NCI-H82 treated with DMSO at 0.1 percent for 48 hours (cell line): ENCODE data around the gene PGS1.
A peak's percentile ranks its signal among the peaks of the same experiment; 100 is the strongest.

ENCODE experiments used
- DNase-seq: peaks from one replicate; lab custom pipeline; 2025; ENCODE audit not compliant: unreplicated experiment; lab: John Stamatoyannopoulos, UW

Gene PGS1

DNA sequence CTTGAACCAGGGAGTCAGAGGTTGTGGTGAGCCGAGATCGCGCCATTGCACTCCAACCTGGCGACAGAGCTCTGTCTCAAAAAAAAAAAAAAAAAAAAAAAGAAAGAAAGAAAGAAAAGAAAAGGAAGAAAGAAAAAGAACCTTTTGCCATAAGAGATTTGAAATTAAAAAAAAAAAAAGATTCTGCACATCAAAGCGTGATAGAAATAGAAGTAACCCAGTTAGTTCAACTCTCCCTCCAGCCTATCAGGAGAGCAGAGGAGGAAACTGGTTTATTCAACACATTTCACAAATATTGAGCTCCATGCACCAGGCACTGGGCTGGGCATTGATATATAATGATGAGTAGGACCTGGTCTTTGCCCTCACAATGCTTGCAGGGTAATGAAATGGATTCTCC is 16.2 kb upstream of the PGS1 start:
- DNase-seq, result no peak

DNA sequence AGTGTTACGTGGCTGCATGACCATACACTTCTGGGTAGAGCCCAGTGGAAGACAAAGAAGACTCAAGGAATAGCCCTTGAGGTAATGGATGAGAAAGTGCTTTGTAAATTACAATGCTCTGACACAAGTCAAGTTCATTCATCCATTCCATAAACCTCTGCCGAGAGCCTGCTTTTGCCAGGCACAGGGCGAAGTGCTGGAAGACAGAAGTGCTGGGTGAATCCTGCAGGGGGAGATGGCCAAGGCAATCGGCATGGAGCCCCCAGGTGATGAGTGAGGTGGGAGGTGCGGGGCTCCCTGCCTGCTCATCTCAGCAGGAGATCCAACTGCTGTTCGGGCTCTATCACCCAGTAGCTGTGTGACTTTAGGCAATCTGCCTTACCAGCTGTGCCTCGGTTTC is 15.8 kb upstream of the PGS1 start:
- DNase-seq, result no peak

DNA sequence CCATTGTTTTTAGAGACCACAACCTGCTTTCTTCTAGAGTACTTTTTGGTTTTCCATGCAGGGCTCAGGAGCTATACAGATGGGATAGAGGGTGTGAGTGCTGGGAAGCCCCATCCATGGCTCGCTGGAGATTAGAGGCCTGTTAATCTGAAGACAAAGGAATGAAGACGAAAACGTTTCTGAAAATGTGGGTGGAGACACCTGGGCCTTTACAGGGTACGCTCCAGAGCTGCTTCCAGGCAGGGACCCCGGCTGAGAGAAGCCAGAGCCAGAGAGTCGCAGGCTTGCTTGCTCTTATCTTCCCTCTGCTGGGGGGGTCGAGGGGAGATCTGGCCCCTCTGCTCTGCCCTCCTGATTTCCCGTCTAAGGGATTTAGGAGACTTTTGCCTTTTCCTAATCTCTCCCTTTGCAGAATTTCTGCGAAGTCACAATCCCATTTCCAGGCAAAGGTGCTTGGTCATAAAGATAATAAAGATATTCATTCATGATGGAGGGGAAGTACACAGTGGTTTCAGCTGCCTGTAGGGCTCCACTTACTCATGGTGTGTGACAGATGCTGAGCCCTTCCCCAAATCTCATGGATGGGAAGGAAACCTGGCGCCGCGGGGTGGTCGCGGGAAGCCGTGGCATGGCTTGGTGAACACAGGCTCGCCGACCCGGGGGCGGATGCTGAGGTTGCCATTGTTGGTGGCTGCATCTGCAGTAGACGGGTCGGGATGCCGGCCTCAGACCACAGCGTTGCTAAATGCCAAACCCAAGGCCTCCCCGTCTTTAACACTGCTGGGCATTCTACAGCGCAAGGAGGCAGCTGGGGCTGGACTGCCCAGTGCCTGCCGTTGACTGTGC is 13.8 kb upstream of the PGS1 start:
- peak; percentile 56 for DNase-seq

DNA sequence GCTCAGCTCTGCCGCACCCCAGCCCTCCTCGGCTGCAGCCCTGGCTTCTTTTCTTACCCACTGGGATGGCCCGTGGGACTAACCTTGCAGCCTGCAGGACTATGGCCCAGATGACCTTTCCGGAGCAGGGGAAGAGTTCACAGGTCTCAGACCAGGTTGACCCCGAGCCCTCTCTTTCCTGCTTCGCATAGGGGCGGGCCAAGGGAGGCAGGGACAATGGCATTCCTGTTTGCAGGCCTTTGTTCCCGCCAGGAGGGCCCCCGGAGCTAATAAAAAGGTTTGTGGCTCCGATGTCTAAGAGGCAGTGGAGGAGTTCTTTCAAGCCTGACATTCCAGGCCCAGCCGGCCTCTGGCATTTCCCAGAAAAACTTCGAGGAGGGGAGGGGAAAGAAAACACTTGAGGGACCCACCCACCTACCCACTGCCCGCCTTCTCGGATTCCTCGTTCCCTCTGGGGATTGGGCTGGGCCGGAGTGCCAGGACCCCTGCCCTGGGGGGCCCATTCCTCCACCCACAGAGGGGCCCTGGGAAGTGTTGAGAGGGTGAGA is 12.8 kb upstream of the PGS1 start:
- no peak for DNase-seq

DNA sequence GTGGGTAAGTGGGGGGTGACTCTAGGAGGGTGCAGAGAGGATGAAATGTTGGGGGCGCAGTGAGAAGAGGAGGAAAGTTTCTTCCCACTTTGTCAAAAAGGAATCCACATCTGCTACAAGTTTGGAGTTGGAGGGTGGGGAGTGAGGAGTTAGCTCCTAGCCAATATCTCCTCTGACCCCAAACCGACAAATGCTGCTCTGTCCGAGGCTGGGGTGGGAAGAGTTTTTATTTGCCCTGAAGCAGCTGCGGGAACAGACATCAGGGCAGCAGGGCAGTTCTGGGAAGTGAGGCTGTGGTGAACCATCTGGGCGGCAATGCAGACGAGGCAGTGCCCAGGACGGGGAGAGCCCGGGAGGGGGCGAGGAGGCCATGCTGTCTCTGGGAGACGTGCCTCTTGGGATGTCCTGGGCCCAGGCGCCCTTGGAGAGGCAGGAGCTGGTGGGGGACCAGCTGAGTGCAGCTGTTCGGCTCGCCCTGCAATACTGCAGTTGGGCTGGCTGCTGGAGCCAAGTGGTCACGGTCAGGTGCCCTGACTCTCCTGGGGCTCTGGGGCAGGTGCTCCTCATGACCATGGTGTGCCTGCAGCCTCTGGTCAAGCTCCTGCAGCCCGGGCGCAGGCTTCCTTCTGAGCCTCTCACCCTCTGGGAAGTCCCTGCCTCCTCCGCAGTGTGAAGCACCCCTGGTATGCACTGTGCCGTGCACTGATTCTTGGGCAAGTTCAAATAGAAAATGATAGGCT is 12.2 kb upstream of the PGS1 start:
- no peak for DNase-seq

DNA sequence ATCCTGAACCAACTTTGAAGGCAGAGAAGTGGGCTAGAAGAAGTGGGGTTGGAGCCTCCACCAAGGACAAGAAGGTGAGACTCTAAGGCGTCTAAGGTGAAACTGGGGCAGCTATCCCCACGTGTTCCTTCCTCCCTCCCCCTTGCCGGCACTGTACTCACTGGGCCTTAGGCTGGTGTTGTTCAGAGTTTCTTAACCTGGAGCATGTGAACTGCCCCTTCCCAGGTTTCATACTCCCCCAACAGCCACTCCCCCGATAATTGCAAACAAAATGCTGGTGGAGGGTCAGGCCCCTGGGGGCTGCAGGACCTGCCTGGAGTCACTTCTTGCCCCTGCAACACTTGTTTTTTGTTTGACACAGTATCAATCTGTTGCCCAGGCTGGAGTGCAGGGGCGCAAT is 11.3 kb upstream of the PGS1 start:
- DNase-seq, result no peak

DNA sequence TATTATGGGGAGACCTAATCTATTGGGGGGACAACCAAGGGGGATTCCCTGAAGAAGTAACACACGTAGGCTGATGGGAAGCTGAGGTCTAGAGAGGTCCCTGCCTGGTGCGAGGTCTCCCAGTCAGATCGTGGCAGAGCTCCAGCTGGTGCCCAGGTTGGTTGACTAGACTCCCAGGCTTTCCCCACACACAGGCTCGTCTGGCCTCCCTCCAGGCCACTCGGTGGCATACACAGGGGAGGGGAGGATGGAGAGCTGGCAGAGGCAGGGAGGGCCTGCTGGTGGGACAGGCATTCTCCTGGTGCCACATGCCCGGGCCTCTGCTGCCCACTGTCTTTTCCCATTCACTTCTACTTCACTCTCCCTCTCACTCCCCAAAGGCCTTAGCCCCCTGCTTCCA is 10.1 kb upstream of the PGS1 start:
- DNase-seq, result no peak

DNA sequence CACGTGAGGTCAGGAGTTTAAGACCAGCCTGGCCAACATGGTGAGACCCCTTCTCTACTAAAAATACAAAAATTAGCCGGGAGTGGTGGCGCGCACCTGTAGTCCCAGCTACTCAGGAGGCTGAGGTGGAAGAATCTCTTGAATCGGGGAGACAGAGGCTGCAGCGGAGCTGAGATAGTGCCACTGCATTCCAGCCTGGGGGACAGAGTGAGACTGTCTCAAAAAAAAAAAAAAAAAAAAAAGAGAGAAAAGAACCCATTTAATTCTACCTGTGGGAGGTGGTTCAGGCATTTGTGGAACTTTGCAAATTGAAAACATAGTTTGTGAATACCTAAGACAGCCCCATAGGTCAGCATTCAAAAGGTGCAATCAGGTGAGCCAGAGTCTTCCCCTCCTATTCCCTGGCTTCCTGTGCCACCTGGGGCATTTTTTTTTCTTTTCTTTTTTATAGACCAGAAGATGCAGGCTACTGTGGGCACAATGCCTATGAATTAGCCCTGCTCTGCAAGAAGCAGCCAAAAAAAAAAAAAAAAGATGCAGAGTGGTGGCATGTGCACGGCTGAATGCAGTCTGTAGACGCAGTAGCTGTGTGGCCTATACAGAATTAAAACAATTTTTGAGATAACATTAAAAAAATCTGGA is 9.5 kb upstream of the PGS1 start:
- no peak for DNase-seq

DNA sequence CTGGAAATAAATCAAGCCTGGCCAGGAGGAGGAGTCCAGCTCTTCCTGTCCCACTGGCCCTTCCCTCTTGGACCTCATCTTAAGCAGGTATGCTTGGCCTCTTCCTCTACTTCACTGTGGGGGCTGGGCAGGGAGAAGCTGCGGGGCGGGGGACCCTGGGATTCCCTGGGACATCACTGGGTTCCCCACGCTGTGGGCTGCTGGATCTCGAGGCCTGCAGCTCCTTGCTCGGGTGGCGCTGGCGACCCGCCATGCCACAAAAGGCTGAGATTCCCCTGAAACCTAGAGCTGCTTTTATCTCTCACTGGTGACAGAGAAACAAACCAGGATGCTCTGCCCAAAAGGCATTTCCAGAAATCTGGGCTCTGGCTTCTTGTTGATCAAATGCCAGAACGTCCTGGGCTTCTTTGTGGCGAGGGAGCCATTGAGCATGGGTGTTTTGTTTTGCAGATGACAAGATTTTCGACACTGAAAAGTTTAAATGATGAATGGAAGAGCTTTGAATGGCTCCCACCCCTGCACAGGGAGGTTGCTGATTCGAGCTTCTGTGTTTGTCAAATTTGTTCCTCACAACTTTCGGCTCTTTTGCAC is 8.6 kb upstream of the PGS1 start:
- no peak for DNase-seq

DNA sequence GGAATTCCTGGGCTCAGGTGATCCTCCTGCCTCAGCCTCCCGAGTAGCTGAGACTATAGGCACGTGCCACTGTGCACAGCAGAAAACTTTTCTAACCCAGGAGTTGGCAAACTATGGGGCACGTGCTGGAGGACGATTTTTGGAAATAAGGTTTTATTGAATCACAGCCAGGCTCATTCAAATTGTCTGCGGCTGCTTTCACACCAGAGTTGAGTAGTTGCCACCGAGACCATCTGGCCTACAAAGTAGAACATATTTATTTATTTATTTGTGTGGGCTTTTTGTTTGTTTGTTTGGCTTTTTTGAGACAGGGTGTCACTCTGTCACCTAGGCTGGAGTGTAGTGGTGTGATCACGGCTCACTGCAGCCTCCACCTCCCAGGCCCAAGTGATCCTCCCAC is 7.4 kb upstream of the PGS1 start:
- no peak for DNase-seq

DNA sequence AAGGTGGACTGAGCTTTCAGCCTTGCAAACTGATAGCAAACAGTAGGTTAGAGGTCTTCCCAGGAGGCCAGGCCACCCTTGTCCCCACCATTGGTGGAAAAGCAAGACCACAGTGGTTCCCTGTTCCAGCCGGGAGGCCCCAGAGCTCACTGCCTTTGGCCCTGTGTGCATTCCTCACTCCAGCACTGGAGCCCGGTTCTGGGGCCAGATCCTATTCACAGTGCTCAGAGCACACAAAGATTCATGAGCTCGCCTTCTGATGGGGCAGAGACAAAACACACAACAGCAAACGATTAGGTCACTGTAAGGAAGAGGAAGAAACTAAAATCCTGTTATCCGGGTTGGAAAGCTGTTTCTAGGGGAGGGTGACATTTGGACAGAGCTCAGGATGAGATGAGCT is 5.6 kb upstream of the PGS1 start:
- no peak for DNase-seq

DNA sequence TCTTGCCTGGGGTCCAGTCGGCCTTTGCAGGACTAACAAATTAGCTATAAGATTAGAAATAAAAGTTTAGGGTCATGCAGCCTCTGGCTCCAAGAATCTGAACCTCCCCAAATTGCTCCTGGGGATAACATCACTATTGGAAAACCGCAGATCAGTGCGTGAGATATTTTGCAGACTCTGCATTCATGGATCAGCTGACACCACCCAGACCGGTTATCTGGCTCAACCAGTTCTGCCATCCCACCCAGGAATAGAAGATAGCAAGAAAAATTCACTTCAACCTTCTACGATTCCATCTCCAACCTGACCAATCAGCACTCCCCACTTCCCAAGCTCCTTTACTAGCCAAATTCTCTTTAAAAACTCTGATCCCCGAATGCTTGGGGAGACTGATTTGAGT is 4.3 kb upstream of the PGS1 start:
- no peak for DNase-seq

DNA sequence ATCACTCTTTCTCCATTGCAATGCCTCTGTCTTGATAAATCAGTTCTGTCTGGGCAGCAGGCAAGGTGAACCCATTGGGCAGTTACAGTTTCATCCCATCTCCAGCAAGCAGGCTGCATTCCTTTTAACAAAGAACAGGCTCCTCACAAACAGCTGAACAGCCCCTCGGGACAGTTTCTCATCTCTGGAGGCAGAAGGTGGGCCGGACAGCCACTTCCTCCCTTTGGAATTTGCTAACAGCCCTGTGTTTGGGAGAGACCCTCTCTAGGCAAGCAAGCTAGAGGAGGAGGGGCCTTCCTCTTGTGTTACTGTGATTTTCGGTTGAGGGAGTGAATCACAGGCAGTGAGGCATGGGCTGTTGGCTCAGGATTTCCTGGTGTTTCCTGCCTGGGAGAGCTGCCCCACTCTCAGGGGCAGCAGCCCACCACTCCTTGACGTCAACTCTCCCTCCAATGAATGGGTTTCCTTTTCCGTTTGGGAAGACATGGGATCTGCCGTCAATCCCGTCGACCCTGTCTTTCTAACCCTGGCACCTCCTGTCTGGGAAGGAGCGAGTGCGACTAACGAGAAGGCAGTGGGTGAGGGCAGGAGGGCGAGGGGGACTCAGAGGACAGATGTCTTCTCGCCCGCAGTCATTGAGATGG is 3.7 kb upstream of the PGS1 start:
- no peak for DNase-seq

DNA sequence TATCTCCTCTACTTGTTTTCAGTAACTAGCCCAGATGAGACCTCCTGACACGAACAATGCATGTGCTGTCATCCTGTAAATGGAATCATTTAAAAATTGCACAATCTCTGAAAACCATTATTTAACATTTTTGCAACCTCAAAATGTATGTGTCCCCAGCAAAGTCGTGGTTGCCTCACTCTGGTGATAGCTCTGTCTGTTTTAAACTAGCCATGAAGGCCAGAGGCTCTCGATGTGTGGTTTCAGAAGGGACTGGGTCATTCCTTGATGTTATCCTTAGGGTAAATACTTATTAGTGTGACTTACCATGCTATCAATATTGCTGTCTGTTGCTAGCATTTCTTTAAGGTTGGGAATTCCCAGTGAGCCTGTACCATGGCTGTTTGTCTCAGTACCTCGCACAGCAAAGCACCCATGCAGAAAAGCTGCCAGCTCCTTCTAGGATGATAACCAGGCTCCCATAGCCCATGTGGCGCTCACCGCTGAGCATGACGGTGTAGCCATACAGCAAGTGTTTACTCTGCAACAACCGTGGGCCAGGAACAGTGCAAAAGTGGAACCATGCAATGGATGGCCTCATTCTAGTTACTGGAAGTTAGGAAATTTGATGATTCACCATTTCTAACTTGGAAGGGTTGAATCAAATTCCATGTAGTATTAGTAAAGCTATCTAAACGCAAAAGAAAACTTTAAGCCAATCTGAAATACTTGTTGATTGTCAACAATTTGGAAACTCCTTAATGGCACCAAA is 2.9 kb upstream of the PGS1 start:
- no peak for DNase-seq

DNA sequence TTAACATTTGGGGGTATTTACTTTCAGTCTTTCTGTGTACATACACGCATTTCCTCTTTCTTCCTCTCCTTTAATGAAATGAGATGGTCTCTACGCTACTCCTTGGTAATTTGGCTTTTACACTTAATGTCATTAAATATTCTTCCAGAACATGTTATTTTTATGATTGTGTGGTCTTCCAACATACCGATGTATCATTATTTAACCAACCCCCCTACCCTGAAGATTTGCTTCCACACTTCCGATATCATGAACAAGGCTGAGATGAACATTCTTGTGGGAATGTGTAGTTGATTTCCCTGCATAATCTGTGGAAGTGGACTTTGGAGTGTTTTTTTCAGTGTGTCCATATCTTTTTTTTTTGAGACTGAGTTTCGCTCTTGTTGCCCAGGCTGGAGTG is 2.3 kb upstream of the PGS1 start:
- no peak for DNase-seq

DNA sequence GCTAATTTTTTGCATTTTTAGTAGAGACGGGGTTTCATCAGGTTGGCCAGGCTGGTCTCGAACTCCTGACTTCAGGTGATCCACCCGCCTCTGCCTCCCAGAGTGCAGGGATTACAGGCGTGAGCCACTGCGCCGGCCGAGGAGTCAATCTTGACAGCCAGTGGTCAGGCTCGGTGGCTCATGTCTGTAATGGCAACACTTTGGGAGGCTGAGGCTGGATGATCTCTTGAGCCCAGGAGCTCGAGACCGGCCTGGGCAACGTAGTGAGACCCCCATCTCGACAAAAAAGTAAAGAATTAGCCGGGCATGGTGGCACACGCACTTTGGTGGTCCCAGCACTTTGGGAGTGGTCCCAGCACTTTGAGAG is 608 bp upstream of the PGS1 start:
- DNase-seq, result no peak

DNA sequence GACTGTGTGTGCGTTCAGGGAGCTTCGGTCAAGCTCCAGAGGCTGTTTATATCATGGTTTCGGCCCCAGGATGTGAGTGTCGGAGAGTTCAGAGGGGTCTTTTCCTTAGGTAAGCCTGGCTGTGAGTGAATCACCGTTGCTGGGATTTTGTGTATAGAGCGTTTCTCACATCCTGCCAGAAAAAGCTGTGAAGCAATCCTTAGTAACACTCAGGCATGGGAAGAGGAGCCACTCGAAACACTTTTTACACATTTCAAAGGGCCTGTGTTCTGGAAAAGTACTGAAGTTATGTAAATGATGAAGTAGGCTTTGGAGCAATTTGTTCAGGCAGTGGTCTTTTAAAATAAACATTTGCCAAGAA is 662 bp downstream of the PGS1 start:
- DNase-seq, result no peak

DNA sequence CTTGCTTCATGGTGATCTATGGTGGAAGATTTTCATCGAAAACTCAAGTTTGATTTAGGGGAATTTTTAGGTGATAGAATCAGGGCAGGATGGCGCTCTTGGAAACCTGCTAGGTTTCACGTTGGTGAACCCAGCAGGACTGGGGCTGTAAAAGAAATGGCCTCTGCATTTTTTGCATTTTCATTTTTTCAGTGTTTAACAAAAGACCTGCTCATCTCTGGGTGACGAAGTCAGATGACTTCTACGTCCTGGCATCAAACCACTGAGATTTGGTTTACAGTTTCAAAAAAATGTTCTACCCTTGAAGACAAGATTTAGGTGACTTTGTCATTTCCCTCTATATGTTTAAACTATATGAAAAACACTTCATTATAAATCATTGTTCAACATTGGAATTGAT is 1.9 kb downstream of the PGS1 start:
- no peak for DNase-seq

DNA sequence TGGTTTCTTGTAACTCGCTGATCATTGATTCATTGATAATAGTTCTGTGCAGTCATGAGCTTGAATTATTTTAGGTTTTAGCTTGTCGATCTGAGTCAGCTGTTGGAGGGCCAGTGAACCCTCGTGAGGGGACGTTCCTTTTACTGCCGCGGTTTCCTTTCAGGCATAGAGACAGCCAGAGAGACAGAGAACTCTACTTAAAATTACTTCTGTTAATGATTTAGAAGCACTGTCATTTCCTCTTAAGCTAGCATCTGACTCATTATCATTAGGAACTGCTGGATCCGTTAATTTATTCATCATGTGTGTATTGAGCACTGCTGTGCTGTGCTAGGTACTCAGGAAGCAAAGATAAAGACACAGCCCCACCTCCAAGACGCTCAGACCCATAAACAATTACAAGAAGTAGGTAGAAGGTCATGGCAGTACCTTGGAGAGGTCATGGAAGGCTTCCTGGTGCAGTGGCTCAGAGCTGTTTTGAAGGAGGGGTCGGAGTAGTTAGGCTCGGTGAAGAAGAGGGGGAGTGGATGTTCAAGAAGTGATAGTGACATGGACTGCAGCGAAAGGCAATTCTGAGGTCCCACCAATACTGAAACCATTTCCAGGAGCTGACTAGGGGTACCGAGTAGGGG is 3.3 kb downstream of the PGS1 start:
- DNase-seq, result no peak
